Measurements from ENCODE around the gene OSGEPL1.
"Not testable (repeated sequence)": the region's sequence is repeated elsewhere in the genome, so short reads cannot be mapped to it uniquely, and the experiment has no call there.

Gene OSGEPL1, protein sequence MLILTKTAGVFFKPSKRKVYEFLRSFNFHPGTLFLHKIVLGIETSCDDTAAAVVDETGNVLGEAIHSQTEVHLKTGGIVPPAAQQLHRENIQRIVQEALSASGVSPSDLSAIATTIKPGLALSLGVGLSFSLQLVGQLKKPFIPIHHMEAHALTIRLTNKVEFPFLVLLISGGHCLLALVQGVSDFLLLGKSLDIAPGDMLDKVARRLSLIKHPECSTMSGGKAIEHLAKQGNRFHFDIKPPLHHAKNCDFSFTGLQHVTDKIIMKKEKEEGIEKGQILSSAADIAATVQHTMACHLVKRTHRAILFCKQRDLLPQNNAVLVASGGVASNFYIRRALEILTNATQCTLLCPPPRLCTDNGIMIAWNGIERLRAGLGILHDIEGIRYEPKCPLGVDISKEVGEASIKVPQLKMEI

DNA sequence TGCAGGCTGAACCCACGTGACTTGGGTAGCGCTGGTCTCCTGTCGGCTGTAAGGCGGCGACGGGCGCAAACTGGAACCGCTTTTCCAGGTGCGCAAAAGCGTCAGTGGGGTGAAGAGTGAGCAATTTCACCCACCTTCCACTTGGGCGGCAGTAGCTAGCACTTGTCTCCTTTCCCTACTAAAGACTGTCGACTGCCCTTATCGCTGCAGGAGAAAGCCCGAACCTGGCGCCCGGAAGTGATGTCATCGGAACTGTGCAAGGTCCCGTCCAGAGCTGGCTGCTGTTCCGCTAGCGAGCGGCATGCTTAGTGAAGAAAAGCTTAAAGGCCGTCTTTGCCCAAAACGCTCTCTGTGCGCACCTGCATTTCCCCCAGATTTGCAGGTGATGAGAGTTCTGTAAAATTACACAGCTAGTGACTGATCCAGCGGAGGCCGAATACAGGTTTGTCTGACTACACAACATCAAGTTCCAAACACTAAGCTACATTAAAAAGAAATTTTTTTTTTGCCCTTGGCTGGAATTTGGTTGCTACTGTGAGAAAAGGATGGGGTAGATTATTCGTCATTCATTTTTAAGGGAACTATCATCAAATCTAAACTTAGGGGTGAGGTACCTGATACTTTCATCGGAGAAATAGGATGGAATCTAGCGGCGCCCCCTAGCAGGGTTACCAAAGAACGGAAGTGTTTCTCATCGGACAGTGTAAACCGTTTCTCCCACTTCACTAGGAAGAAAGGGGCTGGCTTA lies at the start of gene OSGEPL1:
Gene OSGEPL1 (minus strand): TSS at position 242 of the 748 bp plus-strand sequence. CDS start 1,152 bp downstream, outside the sequence.
- peak; percentile 65 to 97 (median 88) for DNase-seq

DNA sequence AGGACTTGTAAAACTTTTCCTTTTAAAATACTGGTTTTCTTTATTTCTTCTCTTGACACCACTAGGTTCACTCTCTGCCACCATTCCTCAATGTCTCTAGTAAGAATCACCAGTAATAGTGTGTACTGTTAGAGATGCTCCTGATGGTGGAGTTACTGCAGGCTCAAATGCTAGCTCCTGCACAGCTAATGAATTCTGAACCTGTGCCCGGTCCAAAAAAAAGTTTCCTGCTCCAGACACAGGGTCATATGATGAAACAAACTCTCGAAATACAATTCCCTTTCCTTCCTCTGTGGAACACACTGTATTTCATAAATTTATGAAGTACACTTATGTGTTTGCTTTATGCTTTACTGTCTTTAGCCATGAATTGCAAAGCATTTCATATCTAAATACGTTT lies 40.8 kb upstream of the OSGEPL1 start:
- DNase-seq = no peak

DNA sequence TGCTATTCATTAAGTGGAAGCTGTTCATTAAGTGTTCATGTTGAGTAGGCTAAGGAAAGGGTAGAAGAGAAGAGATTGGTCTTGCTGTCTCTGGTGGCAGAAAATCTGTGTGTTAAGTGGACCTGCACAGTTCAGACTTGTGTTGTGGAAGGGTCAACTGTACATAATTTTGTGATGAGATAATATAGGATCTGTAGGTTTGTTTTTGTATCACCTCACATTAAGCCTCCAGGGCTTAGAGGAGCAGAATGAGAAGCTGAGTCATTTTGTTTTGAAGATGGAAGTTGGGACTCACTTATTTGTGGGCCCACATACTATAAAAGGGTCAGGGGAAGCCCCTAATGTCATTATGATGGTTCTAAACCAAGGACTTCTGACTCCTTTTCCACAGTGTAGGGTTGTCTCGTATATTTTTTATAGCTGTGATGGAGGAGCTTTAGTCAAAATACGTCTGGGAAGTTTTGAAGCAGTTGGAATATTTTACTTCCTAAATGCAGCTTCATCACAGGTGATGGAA lies 39.9 kb upstream of the OSGEPL1 start:
- DNase-seq = no peak

DNA sequence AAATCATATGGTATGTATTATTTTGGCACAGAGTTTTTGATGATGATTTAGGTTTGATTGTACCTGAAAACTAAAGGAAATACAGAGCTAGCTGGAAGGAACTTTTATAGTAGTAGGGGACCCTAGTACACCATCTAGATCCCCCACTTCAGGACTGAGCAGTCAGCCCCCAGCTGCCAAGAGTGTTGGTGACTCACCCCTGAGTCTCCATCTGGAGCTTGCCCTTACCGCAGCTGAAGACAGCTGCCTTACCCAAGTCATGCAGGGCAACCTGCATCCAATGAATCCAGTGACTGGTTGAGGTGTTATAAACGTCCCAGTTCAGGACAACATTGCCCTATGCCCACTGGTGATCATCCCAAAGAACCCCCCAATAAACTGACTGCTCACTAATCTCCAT lies 36.9 kb upstream of the OSGEPL1 start:
- no peak for DNase-seq

DNA sequence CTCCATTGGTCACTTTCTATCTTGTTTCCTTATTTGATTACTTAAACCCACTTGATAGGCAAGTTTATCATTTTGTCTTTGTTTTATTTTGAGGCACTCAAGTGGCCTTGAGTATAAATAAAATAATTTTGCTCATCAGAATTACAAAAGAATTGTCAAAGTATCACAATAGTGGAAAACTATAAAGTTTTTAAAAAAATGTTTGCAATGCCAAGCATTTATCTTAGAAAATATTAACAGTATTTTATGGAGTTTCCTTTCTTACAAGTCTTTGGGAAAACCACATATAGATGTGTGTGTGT lies 36.4 kb upstream of the OSGEPL1 start:
- no peak for DNase-seq

DNA sequence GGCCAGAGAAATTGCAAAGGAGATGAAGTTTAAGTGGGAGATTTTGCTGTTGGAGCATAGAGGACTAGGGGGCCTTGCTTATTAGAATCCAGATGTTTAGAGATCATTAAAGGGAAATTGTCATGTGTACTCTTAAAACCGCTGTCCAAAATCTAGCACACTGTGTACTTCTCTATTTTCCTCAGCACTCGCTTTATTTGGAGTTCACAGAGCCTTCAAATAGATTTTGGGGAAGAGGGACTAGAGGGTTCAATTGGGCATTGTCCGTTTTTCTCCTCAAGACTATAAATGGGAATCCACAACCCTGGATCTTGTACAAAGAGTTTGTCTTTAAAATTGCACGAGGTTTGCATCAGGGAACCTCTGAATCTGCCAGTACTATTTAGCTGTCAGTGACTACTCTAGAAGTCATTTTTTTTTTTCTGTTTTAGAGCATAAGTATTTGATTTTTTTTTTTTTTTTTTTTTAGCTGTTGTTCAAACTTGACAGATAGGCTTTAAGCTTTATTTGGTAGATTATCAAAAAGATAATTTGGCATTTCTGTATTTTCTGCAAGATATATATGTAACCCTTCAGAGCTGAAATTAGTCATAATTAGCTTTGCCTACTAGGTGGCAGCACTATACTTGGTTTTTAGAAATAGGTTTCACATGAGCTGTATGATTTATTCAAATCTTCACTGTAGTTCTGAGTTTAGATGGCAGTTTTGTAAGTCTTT lies 35.9 kb upstream of the OSGEPL1 start:
- DNase-seq = no peak

DNA sequence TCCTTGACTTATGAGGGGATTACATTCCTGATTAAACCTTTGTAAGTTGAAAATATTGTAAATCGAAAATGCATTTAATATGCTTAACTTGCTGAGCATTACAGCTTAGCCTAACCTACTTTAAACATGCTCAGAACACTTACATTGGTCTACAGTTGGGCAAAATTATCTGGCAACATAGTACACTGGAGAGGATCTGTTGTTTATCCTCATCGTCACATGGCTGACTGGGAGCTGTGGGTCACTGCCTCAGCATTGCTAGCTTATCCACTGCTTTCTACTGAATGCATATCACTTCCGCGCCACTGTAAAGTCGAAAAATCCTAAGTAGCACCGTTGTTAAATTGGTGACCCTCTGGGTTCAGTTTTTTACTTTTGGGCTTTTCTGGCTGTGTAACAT lies 35.3 kb upstream of the OSGEPL1 start:
- DNase-seq = peak in 2 of 56 donors; percentile 2 to 8

DNA sequence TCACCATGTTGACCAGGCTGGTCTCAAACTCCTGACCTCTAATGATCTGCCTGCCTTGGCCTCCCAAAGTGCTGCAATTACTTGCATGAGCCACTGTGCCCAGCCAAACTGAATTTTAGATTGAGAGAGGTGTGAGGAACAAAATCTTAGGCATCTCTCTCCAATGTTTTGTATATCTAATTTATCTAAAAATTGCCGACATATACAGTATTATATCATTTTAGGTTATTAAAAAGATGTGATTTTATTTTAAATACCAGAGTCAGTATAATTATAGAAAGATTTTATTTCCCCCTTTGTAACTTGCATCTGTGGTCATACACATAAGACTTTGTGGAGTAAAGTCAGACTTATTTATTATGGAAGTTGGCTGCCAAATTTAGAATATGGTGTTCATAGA lies 31.7 kb upstream of the OSGEPL1 start:
- no peak for DNase-seq

DNA sequence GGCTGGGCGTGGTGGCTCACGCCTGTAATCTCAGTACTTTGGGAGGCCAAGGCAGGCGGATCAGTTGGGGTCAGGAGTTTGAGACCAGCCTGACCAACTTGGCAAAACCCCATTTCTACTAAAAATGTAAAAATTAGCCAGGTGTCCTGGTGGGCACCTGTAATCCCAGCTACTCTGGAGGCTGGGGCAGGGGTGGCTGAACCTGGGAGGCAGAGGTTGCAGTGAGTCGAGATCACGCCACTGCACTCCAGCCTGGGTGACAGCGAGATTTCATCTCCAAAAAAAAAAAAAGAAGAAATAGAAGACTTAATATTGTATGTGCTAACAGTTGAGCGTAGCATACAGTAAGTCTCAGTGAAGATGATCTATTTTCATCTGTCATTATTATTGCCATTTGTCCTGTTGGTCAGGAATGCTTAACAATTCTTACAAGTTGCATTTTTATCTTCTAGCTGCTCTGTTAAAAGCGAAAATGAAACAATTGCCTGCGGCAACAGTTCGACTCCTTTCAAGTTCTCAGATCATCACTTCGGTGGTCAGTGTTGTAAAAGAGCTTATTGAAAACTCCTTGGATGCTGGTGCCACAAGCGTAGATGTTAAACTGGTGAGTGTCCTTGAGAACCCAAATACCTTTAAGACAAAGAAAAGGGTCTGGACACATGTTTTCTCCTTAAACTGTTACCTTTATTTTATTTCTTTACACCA lies 28.9 kb upstream of the OSGEPL1 start:
- DNase-seq = no peak

DNA sequence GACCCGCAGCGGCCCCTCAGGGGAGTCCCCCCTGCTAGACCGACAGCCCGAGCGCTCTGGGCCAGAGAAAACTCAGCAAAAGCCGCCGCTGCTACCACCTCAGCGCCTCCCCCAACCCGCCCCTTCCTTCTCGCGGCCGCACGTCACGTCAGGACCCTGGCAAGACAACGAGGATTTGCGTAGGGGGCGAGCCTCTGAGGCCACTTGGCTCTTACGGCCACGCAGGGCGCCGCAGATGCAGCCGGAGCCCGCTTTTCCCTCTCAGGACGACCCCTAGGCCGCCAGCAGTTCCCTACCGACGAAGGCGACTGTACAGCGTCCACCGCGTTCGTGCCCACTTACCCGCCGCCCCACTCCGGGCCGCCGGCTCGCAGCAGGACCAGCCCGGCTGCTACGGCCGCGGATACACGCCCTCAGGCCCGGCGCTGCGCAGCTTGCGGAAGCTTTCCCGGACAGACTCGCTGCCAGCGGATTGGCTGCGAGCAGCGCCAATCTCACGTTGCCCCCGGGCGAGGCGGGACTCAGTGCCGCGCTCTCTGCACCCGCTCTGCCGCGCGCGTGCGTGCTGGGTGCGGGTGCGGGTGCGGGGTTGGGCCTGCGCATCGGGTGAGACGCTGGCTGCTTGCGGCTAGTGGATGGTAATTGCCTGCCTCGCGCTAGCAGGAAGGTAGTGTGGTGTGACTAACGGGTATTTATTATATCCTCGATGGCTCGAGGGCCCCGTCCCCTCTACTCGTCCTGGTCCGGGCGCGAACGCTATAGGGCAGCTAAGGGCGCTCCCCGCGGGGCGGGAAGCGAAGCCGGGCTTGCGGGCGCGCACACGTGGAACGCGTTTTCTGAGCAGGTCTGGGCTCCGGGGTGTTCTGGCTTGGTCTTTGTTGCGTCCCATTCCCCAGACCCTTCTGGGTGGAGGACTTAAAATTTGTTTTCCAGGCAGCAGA lies 21.6 kb upstream of the OSGEPL1 start, which contains the start of the genes ORMDL1 and PMS1:
Gene ORMDL1 (minus strand): TSS at position 413 of the 941 bp plus-strand sequence. CDS start 1,744 bp downstream, outside the sequence.
Gene PMS1 (plus strand): TSS at position 524 of the 941 bp plus-strand sequence. CDS start 7,360 bp downstream, outside the sequence.
- peak; percentile 68 to 99 (median 94) for DNase-seq

DNA sequence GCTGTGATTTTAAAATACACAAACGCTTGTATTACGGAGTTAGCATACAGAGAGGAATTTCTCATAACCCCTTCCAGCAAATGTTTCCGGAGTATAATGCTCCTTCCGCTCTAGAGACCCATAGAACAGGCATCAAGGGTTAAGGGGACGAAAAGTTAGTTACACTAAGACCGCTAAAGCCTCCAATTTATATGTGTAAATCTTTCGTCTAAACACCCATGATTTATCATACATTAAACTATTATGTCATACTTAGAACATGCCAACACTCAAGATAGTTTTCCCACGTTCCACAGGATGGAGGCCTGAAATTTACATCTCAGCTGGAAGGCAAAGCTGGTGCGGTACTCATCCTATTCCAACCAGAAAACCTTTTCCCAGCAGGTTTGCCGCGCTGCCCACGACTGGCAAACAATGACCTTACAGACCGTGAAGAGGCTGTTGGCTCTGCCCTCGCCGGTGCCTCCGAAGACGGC lies 20.9 kb upstream of the OSGEPL1 start:
- no peak for DNase-seq

DNA sequence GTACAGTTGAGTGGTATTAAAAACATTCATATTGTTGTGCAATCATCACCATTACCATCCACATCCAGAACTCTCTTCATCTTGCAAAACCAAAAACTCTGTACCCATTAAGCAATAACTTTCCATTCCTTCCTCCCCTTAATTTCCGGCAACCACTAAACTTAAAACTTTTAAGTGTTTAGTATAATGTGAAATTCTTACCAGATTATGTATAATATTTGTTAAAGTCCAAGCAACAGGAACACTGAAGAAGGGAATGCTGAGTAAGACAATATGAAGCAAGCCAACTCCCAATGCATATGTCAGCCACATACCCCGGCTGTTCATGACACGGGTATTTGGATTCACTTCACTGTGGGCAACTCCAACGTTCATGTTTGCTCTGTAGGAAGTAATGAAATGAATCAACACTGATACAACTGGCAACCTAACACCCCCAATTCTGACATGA lies 19.7 kb upstream of the OSGEPL1 start:
- no peak for DNase-seq

DNA sequence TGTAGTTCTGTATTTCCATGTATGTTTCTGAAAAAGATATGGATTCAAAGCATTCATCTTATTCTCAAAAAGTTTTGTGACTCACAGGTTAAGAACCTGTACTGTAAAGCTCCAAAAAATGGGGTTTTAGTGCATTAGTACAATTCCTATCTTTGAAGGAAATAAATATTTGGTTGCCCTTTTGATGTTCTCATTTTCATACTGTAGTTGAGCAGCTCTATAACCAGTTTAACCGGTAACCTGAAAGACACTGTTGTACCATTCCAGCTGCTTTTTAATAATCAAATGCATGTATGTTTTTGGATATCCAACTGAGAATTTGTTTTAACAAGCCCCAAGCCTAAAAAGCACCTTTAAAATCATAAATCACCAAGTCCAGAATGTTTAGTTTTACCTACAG lies 9.6 kb upstream of the OSGEPL1 start:
- DNase-seq = no peak

DNA sequence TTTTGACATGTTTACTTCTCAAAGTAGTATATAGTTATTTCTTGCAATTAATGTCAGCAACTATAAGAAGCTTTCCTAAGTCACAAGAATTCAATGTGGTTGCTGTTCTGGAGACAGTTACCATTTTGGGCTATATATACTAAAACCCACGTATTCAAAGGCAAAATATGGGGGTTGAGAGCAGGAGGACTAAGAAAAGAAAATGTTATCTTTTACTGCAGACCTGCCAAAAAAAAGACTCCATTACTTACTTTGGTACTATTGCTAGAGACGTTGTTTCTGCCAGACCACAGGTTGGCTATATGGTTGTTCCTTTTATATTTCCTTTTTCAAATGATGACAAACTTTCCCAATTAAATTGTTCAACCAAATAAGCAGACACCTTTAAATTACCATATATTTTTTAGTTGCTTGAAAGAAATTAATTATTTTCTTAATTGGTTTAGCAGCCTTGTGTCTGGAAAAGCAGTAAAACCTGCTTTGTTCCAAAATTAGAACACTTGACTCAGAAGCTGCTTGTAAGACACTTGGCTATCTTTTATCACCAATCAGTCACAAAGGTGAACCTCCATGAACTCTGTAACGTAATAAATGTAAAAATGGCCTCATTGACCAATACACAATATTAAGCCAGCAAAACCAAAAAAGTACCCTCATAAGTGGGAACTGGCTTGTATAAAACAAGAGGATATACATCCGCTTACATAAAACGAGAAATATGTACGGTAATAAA lies 8.2 kb upstream of the OSGEPL1 start:
- DNase-seq = no peak

DNA sequence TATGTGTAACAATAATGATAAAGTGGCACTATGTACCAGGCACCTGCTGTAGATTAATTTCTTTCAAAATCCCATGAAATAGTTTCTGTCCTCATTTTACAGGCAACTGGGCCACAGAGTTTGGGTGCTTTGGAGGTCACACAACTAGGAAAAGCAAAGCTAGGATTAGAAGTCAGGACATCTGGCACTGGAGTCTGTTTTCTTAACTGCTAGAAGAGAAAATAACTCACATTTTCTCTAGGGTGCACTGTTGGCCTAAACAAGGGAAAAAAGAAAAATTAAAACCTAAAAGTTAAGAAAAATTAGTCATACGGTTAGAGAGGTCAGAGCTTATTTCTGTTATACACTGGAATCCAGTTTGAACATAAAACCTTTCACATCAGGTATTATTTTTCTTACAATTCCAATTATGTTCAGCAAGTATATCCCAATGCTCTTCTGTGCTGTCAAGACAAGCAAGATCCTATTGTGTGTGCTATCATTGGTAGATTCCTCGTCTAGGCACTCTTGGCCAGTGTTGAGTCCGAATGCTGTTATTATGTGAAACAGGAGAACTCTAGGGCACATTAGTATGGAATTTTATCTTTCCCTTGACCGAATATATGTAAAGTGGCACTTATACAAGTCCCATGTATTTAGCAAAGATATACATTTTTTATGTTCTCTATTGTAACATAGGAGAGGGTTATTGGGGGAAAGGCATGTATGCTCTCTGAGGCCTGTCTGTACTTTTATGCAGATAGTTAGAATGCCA lies 1.5 kb upstream of the OSGEPL1 start:
- no peak for DNase-seq

DNA sequence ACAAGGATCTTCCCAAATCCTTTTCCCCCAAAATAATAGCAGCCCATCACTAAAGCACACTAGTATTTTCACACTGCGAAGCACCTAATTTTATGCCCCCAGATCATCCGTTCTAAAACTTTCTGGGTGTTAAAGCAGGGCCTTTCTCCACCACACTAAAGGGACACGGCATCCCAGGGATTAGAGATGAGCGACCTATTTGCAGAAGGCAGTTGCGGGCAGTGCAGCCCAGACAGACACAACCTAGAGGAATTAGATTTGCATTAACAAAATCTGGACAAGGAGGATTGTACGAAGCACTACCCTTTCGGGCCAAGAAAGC lies 402 bp downstream of the OSGEPL1 start:
- DNase-seq = peak in 1 of 56 donors; percentile 52

DNA sequence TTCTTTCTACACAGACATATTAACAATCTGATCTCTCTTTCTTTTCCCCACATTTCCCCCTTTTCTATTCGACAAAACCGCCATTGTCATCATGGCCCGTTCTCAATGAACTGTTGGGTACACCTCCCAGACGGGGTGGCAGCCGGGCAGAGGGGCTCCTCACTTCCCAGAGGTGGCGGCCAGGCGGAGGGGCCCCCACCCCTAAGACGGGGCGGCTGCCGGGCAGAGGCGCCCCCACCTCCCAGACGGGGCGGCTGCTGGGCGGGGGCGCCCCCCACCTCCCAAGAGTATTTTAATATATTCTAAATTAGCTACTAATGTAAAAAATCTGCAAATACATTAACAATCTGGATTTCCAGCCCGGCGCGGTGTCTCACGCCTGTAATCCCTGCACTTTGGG lies 2.4 kb downstream of the OSGEPL1 start:
- DNase-seq = not testable (repeated sequence)

DNA sequence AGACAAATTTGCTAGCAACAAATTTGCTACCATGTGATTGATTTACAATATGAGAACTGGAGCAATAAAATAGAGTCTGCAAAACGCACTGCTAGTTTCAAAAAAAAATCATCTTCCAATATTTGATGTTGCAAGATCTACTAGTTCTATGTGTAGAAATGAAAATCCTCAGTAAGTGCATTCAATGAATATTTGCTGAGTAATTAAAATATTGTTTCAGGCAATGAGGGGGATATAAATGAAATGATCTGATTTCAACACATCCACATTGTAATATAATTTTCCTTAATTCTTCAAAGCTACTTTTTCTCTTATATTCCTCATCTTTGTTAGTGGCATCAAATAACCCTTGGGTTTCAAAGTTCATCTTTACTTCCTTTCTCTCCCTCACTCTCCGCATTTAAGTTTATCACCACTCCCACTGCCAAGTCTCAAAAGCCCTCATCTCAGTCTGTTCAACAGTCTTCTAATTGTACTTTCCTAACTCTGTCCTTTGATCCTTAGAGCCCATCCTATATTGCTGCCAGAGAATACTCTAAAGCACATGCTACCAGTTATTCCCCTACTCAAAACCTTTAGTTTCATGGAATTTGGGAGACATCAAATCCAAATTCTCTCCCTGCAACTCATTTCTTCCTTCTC lies 6.2 kb downstream of the OSGEPL1 start:
- DNase-seq = no peak

All from nucleus accumbens (tissue), 56 donors.